ENCODE data around the gene KLLN. TPM values are rescaled to one million over a fixed set of nuclear protein-coding genes. Genes with fewer than 3 reads are reported as not detected.

KLLN gene
- total RNA-seq, 1 experiment from 2014 or later, result 1.4 TPM

DNA sequence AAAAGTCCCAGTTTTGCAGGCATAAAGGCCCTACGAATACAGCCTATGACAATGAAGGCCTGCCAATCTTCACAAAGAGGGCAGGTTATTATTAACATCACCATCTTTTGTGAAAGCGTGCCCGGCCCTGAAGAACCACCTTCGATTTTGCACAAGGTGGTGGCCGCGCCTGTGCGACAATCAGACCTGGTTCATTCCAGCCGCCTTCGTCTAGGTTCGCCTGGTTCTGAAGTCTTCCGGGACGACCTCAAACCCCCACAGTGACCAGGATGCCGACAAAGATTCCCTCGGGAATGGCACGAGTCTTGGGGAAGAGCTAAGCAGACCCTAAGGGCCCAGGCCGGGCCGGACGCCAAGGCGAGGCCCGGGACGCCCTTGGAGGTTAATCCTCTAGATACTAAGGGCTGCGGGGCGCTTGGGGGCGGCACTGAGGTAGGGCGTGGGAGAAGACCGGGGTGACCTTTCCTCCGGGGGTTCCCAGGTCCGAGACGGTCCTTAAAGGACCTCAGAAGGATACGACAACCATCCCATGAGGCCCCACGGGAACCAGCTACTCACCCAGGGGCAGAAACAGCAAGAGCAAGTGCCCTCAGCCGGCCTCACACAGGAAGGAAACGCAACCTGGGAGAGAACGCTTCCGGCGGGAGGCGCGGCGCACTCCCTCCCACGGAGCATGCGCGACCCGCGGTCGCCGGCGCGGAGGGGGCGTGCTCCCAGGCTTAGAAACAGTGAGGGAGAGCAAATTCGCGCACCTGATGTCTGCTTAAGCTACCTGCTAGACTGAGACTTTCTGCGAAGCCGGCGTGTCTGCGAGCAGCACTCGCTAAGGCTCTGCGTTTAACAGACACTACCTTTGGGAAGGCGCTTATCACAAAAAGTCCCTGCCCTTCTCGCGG, 45.5 kb downstream of the KLLN start, which contains the start of gene ATAD1:
TSS of gene ATAD1 (minus strand) at position 618 of the 896 bp plus-strand sequence. CDS start 3,627 bp downstream, outside the sequence.
- peak within 1 kb of the TSS; percentile 98 for H3K4me2 ChIP-seq (ENCODE audit: low read length)
- ChIA-PET RAD21 (ENCODE audit: low non-redundant PET in 1 of 2, low total read pairs in 2 of 2, uncharacterized antibody in 2 of 2, unreplicated experiment in 2 of 2) (no interaction called here), POLR2A (interaction anchor here (1.0 to 1.7 kb wide), 4 partner anchors 9 to 567 kb away, joined by 3 to 6 read pairs (median 4); no protein-coding TSS in a partner anchor), CTCF (interaction anchor here (1.0 kb wide), 1 partner anchor 24 kb away, joined by 3 read pairs; no protein-coding TSS in a partner anchor)
- peaks cover 52% of the 10 kb centered on the region for H3K79me2 ChIP-seq (ENCODE audit: insufficient read depth, low read length)
- intact Hi-C loops (cut with micrococcal nuclease), result loop anchor here (2.0 kb wide), 1 partner anchor 45 kb away; the partner anchor contains the start of genes KLLN and PTEN
- no peaks in the 10 kb centered on the region for H3K9me2 ChIP-seq (ENCODE audit: insufficient read depth)
- peak within 1 kb of the TSS; percentile 93 for H3K9ac ChIP-seq (ENCODE audit: low read length)
- peak within 1 kb of the TSS; percentile 74 for H2AFZ ChIP-seq (ENCODE audit: low read depth, low read length, poor library complexity, severe bottlenecking)
- TSS peak; percentile 44 for BruUV-seq (replicated peaks)
- peak; percentile 92 for ATAC-seq
- peaks cover 7 to 22% of the 10 kb centered on the region in 2 experiments for H3K4me1 ChIP-seq (ENCODE audit: control insufficient read depth in 1 of 2, insufficient read depth in 2 of 2, low read length in 2 of 2)
- H3K27me3 ChIP-seq (ENCODE audit: insufficient read depth, low read length), result no peaks in the 10 kb centered on the region
- peak; percentile 77 for DNase-seq (ENCODE audit: low read depth, low spot score)
- H3K36me3 ChIP-seq (ENCODE audit: control insufficient read depth in 1 of 2, insufficient read depth in 2 of 2, low read length in 2 of 2), result peaks cover 0 to 3% of the 10 kb centered on the region in 2 experiments; a peak in 1 of 4 replicates
- no peaks in the 10 kb centered on the region for H3K9me3 ChIP-seq (ENCODE audit: control insufficient read depth in 1 of 2, insufficient read depth in 1 of 2, low read depth in 1 of 2, low read length in 2 of 2)
- peak within 1 kb of the TSS; percentile 86 for H3K27ac ChIP-seq (ENCODE audit: low read depth, low read length)
- H3K4me3 ChIP-seq (replicated peaks in 1 of 2; ENCODE audit: low read depth in 1 of 2, low read length in 2 of 2), result peak within 1 kb of the TSS; percentile 83 to 85
- peaks cover 18% of the 10 kb centered on the region; the same call in 1 of the 2 replicates for H4K20me1 ChIP-seq (ENCODE audit: insufficient read depth)
- TF ChIP-seq POLR2AphosphoS5 (IDR thresholded peaks at IDR 0.05; ENCODE audit: low read depth, low read length), result peak; percentile 93
- no peak for TF ChIP-seq SRF (IDR thresholded peaks at IDR 0.05; ENCODE audit: low read depth)
- no peak for TF ChIP-seq SP1 (IDR thresholded peaks at IDR 0.05; ENCODE audit: low read depth)
- TF ChIP-seq ELF1 (IDR thresholded peaks at IDR 0.05; ENCODE audit: borderline replicate concordance, low read depth), result no peak
- TF ChIP-seq, protein P1, sequence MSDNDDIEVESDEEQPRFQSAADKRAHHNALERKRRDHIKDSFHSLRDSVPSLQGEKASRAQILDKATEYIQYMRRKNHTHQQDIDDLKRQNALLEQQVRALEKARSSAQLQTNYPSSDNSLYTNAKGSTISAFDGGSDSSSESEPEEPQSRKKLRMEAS (IDR thresholded peaks at IDR 0.05), result peak; percentile 82
- TF ChIP-seq SIN3A (IDR thresholded peaks at IDR 0.05; ENCODE audit: low read depth), result peak; percentile 84; the same call in 1 of the 2 replicates
- no peak for TF ChIP-seq RAD21 (IDR thresholded peaks at IDR 0.05; ENCODE audit: low read depth)
- TF ChIP-seq YY1 (IDR thresholded peaks at IDR 0.05; ENCODE audit: extremely low read depth, insufficient replicate concordance, low read depth, low read length), result peak; percentile 22
- TF ChIP-seq EZH2 (IDR thresholded peaks at IDR 0.05), result no peak
- TF ChIP-seq ZNF274 (IDR thresholded peaks at IDR 0.05; ENCODE audit: low read depth, low read length), result no peak
- TF ChIP-seq TCF7L2 (IDR thresholded peaks at IDR 0.05; ENCODE audit: borderline replicate concordance, extremely low read depth, insufficient read depth, insufficient read length), result no peak
- TF ChIP-seq, protein P2, sequence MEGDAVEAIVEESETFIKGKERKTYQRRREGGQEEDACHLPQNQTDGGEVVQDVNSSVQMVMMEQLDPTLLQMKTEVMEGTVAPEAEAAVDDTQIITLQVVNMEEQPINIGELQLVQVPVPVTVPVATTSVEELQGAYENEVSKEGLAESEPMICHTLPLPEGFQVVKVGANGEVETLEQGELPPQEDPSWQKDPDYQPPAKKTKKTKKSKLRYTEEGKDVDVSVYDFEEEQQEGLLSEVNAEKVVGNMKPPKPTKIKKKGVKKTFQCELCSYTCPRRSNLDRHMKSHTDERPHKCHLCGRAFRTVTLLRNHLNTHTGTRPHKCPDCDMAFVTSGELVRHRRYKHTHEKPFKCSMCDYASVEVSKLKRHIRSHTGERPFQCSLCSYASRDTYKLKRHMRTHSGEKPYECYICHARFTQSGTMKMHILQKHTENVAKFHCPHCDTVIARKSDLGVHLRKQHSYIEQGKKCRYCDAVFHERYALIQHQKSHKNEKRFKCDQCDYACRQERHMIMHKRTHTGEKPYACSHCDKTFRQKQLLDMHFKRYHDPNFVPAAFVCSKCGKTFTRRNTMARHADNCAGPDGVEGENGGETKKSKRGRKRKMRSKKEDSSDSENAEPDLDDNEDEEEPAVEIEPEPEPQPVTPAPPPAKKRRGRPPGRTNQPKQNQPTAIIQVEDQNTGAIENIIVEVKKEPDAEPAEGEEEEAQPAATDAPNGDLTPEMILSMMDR (IDR thresholded peaks at IDR 0.05 in 2 of 3, conservative IDR thresholded peaks at IDR 0.05 in 1 of 3; ENCODE audit: borderline replicate concordance in 1 of 3, insufficient read depth in 1 of 3, low read depth in 2 of 3, low read length in 2 of 3), result peak in 1 of 3 experiments; percentile 31; a peak in 2 of 6 replicates
- TF ChIP-seq FOSL1 (IDR thresholded peaks at IDR 0.05; ENCODE audit: low read depth), result no peak
- TF ChIP-seq CBX3 (IDR thresholded peaks at IDR 0.05; ENCODE audit: low read depth), result no peak
- peak; percentile 98 for TF ChIP-seq ZFX (IDR thresholded peaks at IDR 0.05)
- TF ChIP-seq EGR1 (IDR thresholded peaks at IDR 0.05; ENCODE audit: low read depth), result peak; percentile 59
- no peak for TF ChIP-seq CEBPB (IDR thresholded peaks at IDR 0.05; ENCODE audit: low read depth)
- TF ChIP-seq JUND (IDR thresholded peaks at IDR 0.05), result no peak
- TF ChIP-seq, protein P3, sequence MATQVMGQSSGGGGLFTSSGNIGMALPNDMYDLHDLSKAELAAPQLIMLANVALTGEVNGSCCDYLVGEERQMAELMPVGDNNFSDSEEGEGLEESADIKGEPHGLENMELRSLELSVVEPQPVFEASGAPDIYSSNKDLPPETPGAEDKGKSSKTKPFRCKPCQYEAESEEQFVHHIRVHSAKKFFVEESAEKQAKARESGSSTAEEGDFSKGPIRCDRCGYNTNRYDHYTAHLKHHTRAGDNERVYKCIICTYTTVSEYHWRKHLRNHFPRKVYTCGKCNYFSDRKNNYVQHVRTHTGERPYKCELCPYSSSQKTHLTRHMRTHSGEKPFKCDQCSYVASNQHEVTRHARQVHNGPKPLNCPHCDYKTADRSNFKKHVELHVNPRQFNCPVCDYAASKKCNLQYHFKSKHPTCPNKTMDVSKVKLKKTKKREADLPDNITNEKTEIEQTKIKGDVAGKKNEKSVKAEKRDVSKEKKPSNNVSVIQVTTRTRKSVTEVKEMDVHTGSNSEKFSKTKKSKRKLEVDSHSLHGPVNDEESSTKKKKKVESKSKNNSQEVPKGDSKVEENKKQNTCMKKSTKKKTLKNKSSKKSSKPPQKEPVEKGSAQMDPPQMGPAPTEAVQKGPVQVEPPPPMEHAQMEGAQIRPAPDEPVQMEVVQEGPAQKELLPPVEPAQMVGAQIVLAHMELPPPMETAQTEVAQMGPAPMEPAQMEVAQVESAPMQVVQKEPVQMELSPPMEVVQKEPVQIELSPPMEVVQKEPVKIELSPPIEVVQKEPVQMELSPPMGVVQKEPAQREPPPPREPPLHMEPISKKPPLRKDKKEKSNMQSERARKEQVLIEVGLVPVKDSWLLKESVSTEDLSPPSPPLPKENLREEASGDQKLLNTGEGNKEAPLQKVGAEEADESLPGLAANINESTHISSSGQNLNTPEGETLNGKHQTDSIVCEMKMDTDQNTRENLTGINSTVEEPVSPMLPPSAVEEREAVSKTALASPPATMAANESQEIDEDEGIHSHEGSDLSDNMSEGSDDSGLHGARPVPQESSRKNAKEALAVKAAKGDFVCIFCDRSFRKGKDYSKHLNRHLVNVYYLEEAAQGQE (IDR thresholded peaks at IDR 0.05; ENCODE audit: low read depth), result no peak
- TF ChIP-seq, protein P4, sequence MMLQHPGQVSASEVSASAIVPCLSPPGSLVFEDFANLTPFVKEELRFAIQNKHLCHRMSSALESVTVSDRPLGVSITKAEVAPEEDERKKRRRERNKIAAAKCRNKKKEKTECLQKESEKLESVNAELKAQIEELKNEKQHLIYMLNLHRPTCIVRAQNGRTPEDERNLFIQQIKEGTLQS (IDR thresholded peaks at IDR 0.05), result no peak
- no peak for TF ChIP-seq EZH2phosphoT487 (IDR thresholded peaks at IDR 0.05; ENCODE audit: borderline replicate concordance)

Data from HCT116 (cell line).